Smooth muscle cell (in vitro differentiated cells): ENCODE measurements around the gene CLECL1. TPM values are rescaled to one million over a fixed set of nuclear protein-coding genes. Genes with fewer than 3 reads are reported as not detected.

Source experiments
- DNase-seq: peaks from one replicate; lab custom pipeline; 2025; ENCODE audit not compliant: unreplicated experiment; lab: John Stamatoyannopoulos, UW
- H2AFZ ChIP-seq: fragments of 200-600 bp; sonication (generic); 2 replicates; pipeline ENCODE4 v1.6.0; 2016; ENCODE audit warnings: antibody characterized with exemption, low read depth, mild to moderate bottlenecking
- H3F3A ChIP-seq: fragments of 200-600 bp; sonication (generic); 2 replicates; pipeline ENCODE4 v1.6.0; 2017; ENCODE audit warnings: antibody characterized with exemption, low read depth
- H3K27ac ChIP-seq: fragments of 200-600 bp; sonication (generic); 2 replicates; pipeline ENCODE4 v1.5.1; 2016; ENCODE audit warnings: low read depth, mild to moderate bottlenecking
- H3K27me3 ChIP-seq: fragments of 200-600 bp; sonication (generic); 2 replicates; pipeline ENCODE4 v1.6.1; 2016; ENCODE audit warnings: low read depth, mild to moderate bottlenecking
- H3K36me3 ChIP-seq: fragments of 200-600 bp; sonication (generic); 2 replicates; pipeline ENCODE4 v1.5.1; 2016; ENCODE audit warnings: low read depth
- H3K4me1 ChIP-seq: fragments of 200-600 bp; sonication (generic); 2 replicates; pipeline ENCODE4 v1.5.1; 2016; ENCODE audit warnings: low read depth
- H3K4me2 ChIP-seq: fragments of 200-600 bp; sonication (generic); 2 replicates; pipeline ENCODE4 v1.6.0; 2016; ENCODE audit warnings: mild to moderate bottlenecking
- H3K4me3 ChIP-seq: fragments of 200-600 bp; sonication (generic); 2 replicates; pipeline ENCODE4 v1.5.1; 2016; ENCODE audit warnings: mild to moderate bottlenecking
- H3K79me2 ChIP-seq: fragments of 200-600 bp; sonication (generic); 2 replicates; pipeline ENCODE4 v1.6.0; 2016; ENCODE audit warnings: low read depth, mild to moderate bottlenecking
- H3K9ac ChIP-seq: fragments of 200-600 bp; sonication (generic); 2 replicates; pipeline ENCODE4 v1.6.0; 2016; ENCODE audit warnings: low read depth
- H3K9me3 ChIP-seq: fragments of 200-600 bp; sonication (generic); replicated peaks from 2 replicates; pipeline ENCODE4 v1.5.1; 2016; ENCODE audit warnings: low read depth
- H4K20me1 ChIP-seq: fragments of 200-600 bp; sonication (generic); 2 replicates; pipeline ENCODE4 v1.6.0; 2016; ENCODE audit warnings: low read depth
- CTCF ChIP-seq: fragments of 200-600 bp; sonication (generic); IDR thresholded peaks from 2 replicates; pipeline ENCODE4 v1.5.1; 2017; ENCODE audit warnings: borderline replicate concordance, mild to moderate bottlenecking, antibody characterized with exemption; ENCODE audit not compliant: insufficient read depth, poor library complexity, severe bottlenecking
- WGBS: methylation state at CpG from one replicate; pipeline ENCODE4 v1.1.7; 2016; ENCODE audit warnings: low lambda C conversion rate; 5-methylcytosine and 5-hydroxymethylcytosine counted together
- polyA plus RNA-seq: library from polyadenylated mRNA; unstranded; fragments of >200 nt; fragmentation: Nextera tagmentation; extraction: Ambion mirVana; gene quantifications from 2 replicates; pipeline ENCODE4 v1.2.1, GENCODE V29; 2016
- total RNA-seq: library from RNA; depleted of rRNA; stranded (reverse); fragments of >200 nt; gene quantifications from 2 replicates; pipeline ENCODE4 v1.2.3, GENCODE V29; 2014

The CLECL1 gene
- total and polyA plus RNA-seq, 2 experiments from 2014 or later, result not detected

DNA sequence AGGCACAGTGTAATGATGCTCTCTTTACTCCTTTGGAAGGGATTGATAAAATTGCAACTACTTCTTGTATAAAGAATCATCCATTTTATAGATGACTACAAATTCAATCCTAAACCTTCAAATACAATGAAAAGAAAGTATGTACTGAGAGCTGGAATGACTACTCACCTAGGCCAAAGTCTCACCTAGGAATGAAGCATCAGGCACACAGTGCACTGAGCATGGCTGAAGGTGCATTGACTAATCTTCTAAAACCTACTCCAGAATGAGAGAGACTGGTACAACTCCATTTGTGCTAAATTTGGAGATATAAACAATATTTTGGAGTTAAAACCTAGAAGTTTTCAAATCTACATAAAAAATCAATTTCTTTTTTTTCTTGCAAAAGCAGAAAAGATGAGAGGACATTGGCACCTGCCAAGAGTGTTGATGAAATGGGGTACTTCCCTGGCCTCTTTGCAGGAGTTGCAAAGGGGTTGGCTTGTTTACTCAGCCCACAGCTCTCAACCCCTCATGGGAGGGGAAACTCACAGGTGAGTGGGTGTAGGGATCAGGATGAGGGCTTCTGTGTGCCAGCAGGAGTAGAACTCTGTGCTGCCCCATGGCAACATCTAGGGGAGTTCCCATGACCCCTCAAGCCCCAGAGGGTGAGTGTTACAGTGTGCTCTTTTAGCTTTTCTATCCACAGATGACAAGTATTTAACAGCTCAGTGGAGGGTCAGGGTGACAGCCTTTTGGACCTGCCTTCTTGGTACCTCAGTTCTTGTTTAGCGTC, 31.3 kb downstream of the CLECL1 start:
- H3K27me3 ChIP-seq, result no peaks in the 10 kb centered on the region
- DNase-seq, result no peak
- no peak overlapping the region for H2AFZ ChIP-seq
- WGBS, result 93% methylated on average over 1 of the region's 1 CpG
- no peak overlapping the region for H3K27ac ChIP-seq
- H3K36me3 ChIP-seq, result no peaks in the 10 kb centered on the region
- no peak overlapping the region for H3K4me2 ChIP-seq
- H3F3A ChIP-seq, result no peaks in the 10 kb centered on the region
- no peak overlapping the region for H3K4me3 ChIP-seq
- H3K9ac ChIP-seq, result no peak overlapping the region
- H3K4me1 ChIP-seq, result no peaks in the 10 kb centered on the region
- no peak for TF ChIP-seq CTCF
- no peaks in the 10 kb centered on the region for H3K9me3 ChIP-seq
- no peaks in the 10 kb centered on the region for H3K79me2 ChIP-seq
- H4K20me1 ChIP-seq, result no peaks in the 10 kb centered on the region

DNA sequence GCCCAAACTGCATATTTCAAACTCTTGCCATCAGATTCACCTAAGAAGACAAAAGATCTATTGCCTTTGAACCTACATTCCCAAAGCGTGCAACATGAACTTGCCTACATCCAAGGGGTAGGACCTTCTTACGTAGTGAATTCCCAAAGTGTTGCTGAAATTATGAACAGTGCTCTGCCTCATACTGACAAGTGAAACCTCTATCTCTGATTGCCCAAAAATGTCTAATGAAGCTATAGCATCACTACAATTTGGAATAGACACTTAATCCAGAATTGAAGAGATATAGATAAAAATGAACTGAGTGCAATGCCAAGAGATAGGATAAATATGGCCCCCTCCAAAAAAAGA, 32.3 kb downstream of the CLECL1 start:
- 79% methylated on average over 2 of the region's 2 CpGs for WGBS
- Histone ChIP-seq H3K4me3 (no peak overlapping the region), H3K36me3 (no peaks in the 10 kb centered on the region), H3K9me3 (no peaks in the 10 kb centered on the region), H3K79me2 (no peaks in the 10 kb centered on the region), H3K27ac (no peak overlapping the region), H3K4me1 (no peaks in the 10 kb centered on the region), H3K9ac (no peak overlapping the region), H3K4me2 (no peak overlapping the region), H3K27me3 (no peaks in the 10 kb centered on the region), H2AFZ (no peak overlapping the region), H3F3A (no peaks in the 10 kb centered on the region), H4K20me1 (no peaks in the 10 kb centered on the region)
- DNase-seq, result no peak
- no peak for TF ChIP-seq CTCF

DNA sequence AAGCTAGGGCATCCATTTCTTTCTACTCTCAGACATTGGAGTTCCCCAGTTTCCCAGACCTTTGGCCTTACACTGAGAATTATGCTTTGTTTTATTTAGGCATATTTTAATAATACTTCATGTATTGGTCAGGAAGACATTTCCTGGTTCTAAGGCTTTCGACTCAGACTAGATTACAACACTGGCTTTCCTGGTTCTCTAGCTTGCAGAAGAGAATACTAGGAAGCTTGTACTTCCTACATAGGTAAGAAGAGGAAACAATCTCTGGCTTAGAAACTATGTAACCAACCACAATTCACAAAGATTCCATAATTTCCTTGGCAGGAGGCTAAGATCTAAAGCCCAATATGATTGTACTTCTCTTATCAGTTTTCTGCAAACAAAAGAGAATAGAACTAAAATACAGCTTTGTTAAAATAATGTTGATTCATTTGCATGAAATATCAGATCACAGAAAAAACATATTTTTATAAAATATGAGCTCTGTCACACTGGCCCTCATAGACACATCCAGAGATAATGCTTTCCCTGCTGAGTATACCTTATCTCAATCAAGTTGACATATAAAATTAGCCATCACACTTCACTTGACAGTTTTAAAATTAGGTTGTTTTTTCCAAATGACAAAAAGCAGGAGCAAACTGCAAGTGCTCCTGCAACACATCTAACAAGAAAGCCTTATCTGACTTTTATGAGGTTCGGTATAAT, 32.8 kb downstream of the CLECL1 start:
- no peak overlapping the region for H3K9ac ChIP-seq
- H3K36me3 ChIP-seq, result peaks cover 1% of the 10 kb centered on the region
- no peaks in the 10 kb centered on the region for H4K20me1 ChIP-seq
- H3K27me3 ChIP-seq, result no peaks in the 10 kb centered on the region
- no peaks in the 10 kb centered on the region for H3F3A ChIP-seq
- no peaks in the 10 kb centered on the region for H3K79me2 ChIP-seq
- DNase-seq, result no peak
- no peaks in the 10 kb centered on the region for H3K4me1 ChIP-seq
- no peaks in the 10 kb centered on the region for H3K9me3 ChIP-seq
- H3K4me2 ChIP-seq, result no peak overlapping the region
- H3K27ac ChIP-seq, result no peak overlapping the region
- 74% methylated on average over 2 of the region's 2 CpGs for WGBS
- TF ChIP-seq CTCF, result no peak
- H3K4me3 ChIP-seq, result no peak overlapping the region
- no peak overlapping the region for H2AFZ ChIP-seq
